ENCODE measurements around the gene RBM33.

Gene RBM33

DNA sequence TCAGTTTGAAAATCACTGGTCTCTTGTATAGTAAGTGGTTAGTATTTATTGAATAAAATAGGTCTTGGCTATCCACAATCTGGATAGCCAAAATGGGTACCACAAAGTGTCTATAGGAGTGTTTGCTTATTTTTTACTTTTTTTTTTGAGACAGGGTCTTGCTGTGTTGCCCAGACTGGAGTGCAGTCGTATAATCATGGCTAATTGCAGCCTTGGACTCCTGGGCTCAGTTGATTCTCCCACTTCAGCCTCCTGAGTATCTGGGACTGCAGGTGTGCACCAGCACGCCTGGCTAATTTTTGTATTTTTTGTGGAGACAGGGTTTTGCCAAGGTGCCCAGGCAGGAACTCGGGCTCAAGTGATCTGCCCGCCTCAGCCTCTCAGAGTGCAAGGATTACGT, 2.8 kb downstream of the RBM33 start:
- H2AK5ac ChIP-seq (ENCODE audit: low read length, severe bottlenecking): no peak overlapping the region
- H3K79me1 ChIP-seq (replicated peaks; ENCODE audit: low read length, poor library complexity, severe bottlenecking): peaks cover 2% of the 10 kb centered on the region
- H3K18ac ChIP-seq (ENCODE audit: low read depth in 1 of 2, low read length in 2 of 2): no peak overlapping the region
- H2BK15ac ChIP-seq (ENCODE audit: low read depth, poor library complexity, severe bottlenecking): no peak overlapping the region
- H2AFZ ChIP-seq (ENCODE audit: low read depth, low read length): no peak overlapping the region
- no peak overlapping the region for H3K14ac ChIP-seq (ENCODE audit: low read length in 2 of 2)
- H3K9me3 ChIP-seq (ENCODE audit: control insufficient read depth, low read length): peaks cover 25% of the 10 kb centered on the region
- no peak overlapping the region for H2BK120ac ChIP-seq (ENCODE audit: low read depth, low read length)
- H3K4me3 ChIP-seq (ENCODE audit: insufficient read depth in 1 of 2, low read depth in 1 of 2, low read length in 2 of 2): no peak overlapping the region
- DNase-seq: no peak
- no peak overlapping the region for H4K8ac ChIP-seq (ENCODE audit: low read length)
- no peak overlapping the region for H4K91ac ChIP-seq (ENCODE audit: low read length)
- no peak overlapping the region for H3K4ac ChIP-seq (ENCODE audit: low read depth in 1 of 2, low read length in 2 of 2)
- H3K23ac ChIP-seq (ENCODE audit: low read length in 2 of 2): no peak overlapping the region
- 97% methylated on average over 5 of the region's 5 CpGs for WGBS
- peaks cover 10 to 39% of the 10 kb centered on the region in 2 experiments for H3K36me3 ChIP-seq (ENCODE audit: control insufficient read depth in 1 of 2, insufficient read depth in 2 of 2, low read depth in 1 of 2, low read length in 2 of 2)
- H3K27me3 ChIP-seq (ENCODE audit: control insufficient read depth in 1 of 2, insufficient read depth in 1 of 2, low read length in 2 of 2): no peaks in the 10 kb centered on the region
- H2BK12ac ChIP-seq (ENCODE audit: low read length in 2 of 2): no peak overlapping the region
- H3K27ac ChIP-seq (ENCODE audit: low read length, poor library complexity, severe bottlenecking): no peak overlapping the region
- H3K4me2 ChIP-seq (ENCODE audit: low read length, poor library complexity, severe bottlenecking): no peak overlapping the region
- H2BK5ac ChIP-seq (ENCODE audit: low read depth, low read length, poor library complexity, severe bottlenecking): no peak overlapping the region
- peaks cover 5% of the 10 kb centered on the region for H3K4me1 ChIP-seq (ENCODE audit: control insufficient read depth, insufficient read depth, low read depth, low read length)
- H3K9ac ChIP-seq (ENCODE audit: low read length): no peak overlapping the region

DNA sequence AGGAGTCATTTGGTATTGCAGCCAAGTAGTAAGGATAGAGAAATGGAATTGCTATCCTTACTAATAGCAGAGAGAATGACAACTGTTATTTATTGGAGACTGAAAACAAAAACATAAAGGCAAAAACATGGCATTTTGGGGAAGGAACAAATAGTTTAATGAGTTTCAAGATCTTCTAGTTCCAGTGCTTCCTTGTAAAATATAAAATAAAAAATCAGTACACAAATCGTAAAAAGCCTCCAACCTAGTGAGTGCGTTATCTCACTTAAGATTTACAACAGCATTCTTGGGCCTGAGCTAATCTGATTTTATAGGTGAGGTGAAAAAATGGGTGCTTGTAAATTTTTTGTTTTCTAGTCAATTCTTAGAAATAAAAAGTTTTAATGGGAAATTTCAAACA, 3.3 kb downstream of the RBM33 start:
- Histone ChIP-seq H3K36me3 (ENCODE audit: control insufficient read depth in 1 of 2, insufficient read depth in 2 of 2, low read depth in 1 of 2, low read length in 2 of 2) (peaks cover 8 to 35% of the 10 kb centered on the region in 2 experiments), H3K4me1 (ENCODE audit: control insufficient read depth, insufficient read depth, low read depth, low read length) (peaks cover 5% of the 10 kb centered on the region), H2AK5ac (ENCODE audit: low read length, severe bottlenecking) (no peak overlapping the region), H3K27ac (ENCODE audit: low read length, poor library complexity, severe bottlenecking) (no peak overlapping the region), H2BK15ac (ENCODE audit: low read depth, poor library complexity, severe bottlenecking) (no peak overlapping the region), H3K4ac (ENCODE audit: low read depth in 1 of 2, low read length in 2 of 2) (no peak overlapping the region), H3K18ac (ENCODE audit: low read depth in 1 of 2, low read length in 2 of 2) (no peak overlapping the region), H3K79me1 (replicated peaks; ENCODE audit: low read length, poor library complexity, severe bottlenecking) (no peaks in the 10 kb centered on the region), H3K14ac (ENCODE audit: low read length in 2 of 2) (no peak overlapping the region), H3K9ac (ENCODE audit: low read length) (no peak overlapping the region), H2BK12ac (ENCODE audit: low read length in 2 of 2) (no peak overlapping the region), H3K27me3 (ENCODE audit: control insufficient read depth in 1 of 2, insufficient read depth in 1 of 2, low read length in 2 of 2) (no peaks in the 10 kb centered on the region), H3K4me2 (ENCODE audit: low read length, poor library complexity, severe bottlenecking) (no peak overlapping the region), H4K91ac (ENCODE audit: low read length) (no peak overlapping the region), H4K8ac (ENCODE audit: low read length) (no peak overlapping the region), H3K4me3 (ENCODE audit: insufficient read depth in 1 of 2, low read depth in 1 of 2, low read length in 2 of 2) (no peak overlapping the region), H2BK120ac (ENCODE audit: low read depth, low read length) (no peak overlapping the region), H2AFZ (ENCODE audit: low read depth, low read length) (no peak overlapping the region), H3K23ac (ENCODE audit: low read length in 2 of 2) (no peak overlapping the region), H2BK5ac (ENCODE audit: low read depth, low read length, poor library complexity, severe bottlenecking) (no peak overlapping the region), H3K9me3 (ENCODE audit: control insufficient read depth, low read length) (peaks cover 25% of the 10 kb centered on the region)
- WGBS: no CpG with 5 or more reads among the region's 2 CpGs
- no peak for DNase-seq

DNA sequence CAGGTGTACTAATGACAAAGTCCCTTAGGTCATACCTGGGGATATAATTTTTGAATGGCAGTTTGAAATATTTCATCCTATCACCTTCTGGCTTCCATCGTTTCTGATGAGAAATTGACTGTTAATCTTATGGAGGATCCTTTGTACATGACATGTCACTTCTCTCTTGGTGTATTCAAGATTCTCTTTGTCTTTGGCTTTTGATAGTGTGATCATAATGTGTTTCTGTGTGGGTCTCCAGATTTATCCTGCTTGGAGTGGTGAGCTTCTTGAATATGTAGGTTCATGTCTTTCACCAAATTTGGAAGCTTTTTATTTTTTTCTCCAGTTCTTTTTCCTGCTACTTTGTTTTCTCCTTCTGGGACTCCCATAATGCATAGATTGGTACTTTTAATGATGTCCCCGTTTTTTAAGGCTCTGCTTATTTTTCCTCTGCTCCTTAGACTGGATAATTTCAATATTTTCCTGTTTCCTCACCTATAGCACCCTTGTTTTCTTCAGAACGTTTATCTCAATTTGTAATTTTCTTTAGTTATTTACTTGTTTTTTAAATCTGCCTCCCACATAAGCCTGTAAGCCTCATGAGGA, 4.4 kb downstream of the RBM33 start:
- no peak overlapping the region for H3K27ac ChIP-seq (ENCODE audit: low read length, poor library complexity, severe bottlenecking)
- peaks cover 6% of the 10 kb centered on the region for H3K4me1 ChIP-seq (ENCODE audit: control insufficient read depth, insufficient read depth, low read depth, low read length)

DNA sequence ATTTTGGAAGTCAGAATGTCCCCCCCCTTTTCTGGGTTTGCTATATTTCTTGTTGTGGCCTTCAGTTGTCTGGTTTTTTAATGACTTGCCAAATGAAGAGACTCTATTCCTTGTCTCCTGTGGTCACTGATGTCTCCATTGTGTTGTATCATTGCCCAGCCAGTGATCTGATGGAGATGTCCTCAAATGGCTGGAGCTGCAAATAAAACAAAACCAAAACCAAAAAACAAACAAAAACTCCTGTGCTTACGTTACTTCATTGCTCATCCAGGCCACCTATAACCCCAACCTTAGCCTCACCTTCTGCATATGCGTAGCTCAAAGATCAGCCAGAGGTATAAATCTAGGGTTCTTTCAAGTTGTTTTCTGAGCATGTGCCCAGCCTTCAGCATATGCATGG, 5.1 kb downstream of the RBM33 start:
- no peak overlapping the region for H4K91ac ChIP-seq (ENCODE audit: low read length)
- H3K18ac ChIP-seq (ENCODE audit: low read depth in 1 of 2, low read length in 2 of 2): no peak overlapping the region
- peaks cover 25% of the 10 kb centered on the region for H3K9me3 ChIP-seq (ENCODE audit: control insufficient read depth, low read length)
- H3K14ac ChIP-seq (ENCODE audit: low read length in 2 of 2): no peak overlapping the region
- no peak overlapping the region for H2BK15ac ChIP-seq (ENCODE audit: low read depth, poor library complexity, severe bottlenecking)
- H3K27ac ChIP-seq (ENCODE audit: low read length, poor library complexity, severe bottlenecking): no peak overlapping the region
- WGBS: 93% methylated on average over 2 of the region's 2 CpGs
- H3K4me1 ChIP-seq (ENCODE audit: control insufficient read depth, insufficient read depth, low read depth, low read length): peaks cover 6% of the 10 kb centered on the region
- H2AK5ac ChIP-seq (ENCODE audit: low read length, severe bottlenecking): no peak overlapping the region
- H3K23ac ChIP-seq (ENCODE audit: low read length in 2 of 2): no peak overlapping the region
- no peak overlapping the region for H2AFZ ChIP-seq (ENCODE audit: low read depth, low read length)
- no peak for DNase-seq
- no peak overlapping the region for H2BK120ac ChIP-seq (ENCODE audit: low read depth, low read length)
- H3K9ac ChIP-seq (ENCODE audit: low read length): no peak overlapping the region
- no peak overlapping the region for H2BK12ac ChIP-seq (ENCODE audit: low read length in 2 of 2)
- no peak overlapping the region for H3K4me2 ChIP-seq (ENCODE audit: low read length, poor library complexity, severe bottlenecking)
- no peak overlapping the region for H3K4ac ChIP-seq (ENCODE audit: low read depth in 1 of 2, low read length in 2 of 2)
- no peaks in the 10 kb centered on the region for H3K79me1 ChIP-seq (replicated peaks; ENCODE audit: low read length, poor library complexity, severe bottlenecking)
- no peak overlapping the region for H2BK5ac ChIP-seq (ENCODE audit: low read depth, low read length, poor library complexity, severe bottlenecking)
- H3K4me3 ChIP-seq (ENCODE audit: insufficient read depth in 1 of 2, low read depth in 1 of 2, low read length in 2 of 2): no peak overlapping the region
- H3K36me3 ChIP-seq (ENCODE audit: control insufficient read depth in 1 of 2, insufficient read depth in 2 of 2, low read depth in 1 of 2, low read length in 2 of 2): peaks cover 8 to 34% of the 10 kb centered on the region in 2 experiments
- H4K8ac ChIP-seq (ENCODE audit: low read length): no peak overlapping the region
- H3K27me3 ChIP-seq (ENCODE audit: control insufficient read depth in 1 of 2, insufficient read depth in 1 of 2, low read length in 2 of 2): no peaks in the 10 kb centered on the region

More for the DNA sequence above, 4.4 kb downstream of the RBM33 start:
- Histone ChIP-seq H2AFZ (ENCODE audit: low read depth, low read length) (no peak overlapping the region), H2AK5ac (ENCODE audit: low read length, severe bottlenecking) (no peak overlapping the region), H3K9ac (ENCODE audit: low read length) (no peak overlapping the region), H4K8ac (ENCODE audit: low read length) (no peak overlapping the region), H3K27me3 (ENCODE audit: control insufficient read depth in 1 of 2, insufficient read depth in 1 of 2, low read length in 2 of 2) (no peaks in the 10 kb centered on the region), H3K79me1 (replicated peaks; ENCODE audit: low read length, poor library complexity, severe bottlenecking) (no peaks in the 10 kb centered on the region), H2BK120ac (ENCODE audit: low read depth, low read length) (no peak overlapping the region), H3K36me3 (ENCODE audit: control insufficient read depth in 1 of 2, insufficient read depth in 2 of 2, low read depth in 1 of 2, low read length in 2 of 2) (peaks cover 8 to 34% of the 10 kb centered on the region in 2 experiments), H3K23ac (ENCODE audit: low read length in 2 of 2) (no peak overlapping the region), H3K4me2 (ENCODE audit: low read length, poor library complexity, severe bottlenecking) (no peak overlapping the region), H3K4me3 (ENCODE audit: insufficient read depth in 1 of 2, low read depth in 1 of 2, low read length in 2 of 2) (no peak overlapping the region), H3K18ac (ENCODE audit: low read depth in 1 of 2, low read length in 2 of 2) (no peak overlapping the region), H2BK15ac (ENCODE audit: low read depth, poor library complexity, severe bottlenecking) (no peak overlapping the region), H4K91ac (ENCODE audit: low read length) (no peak overlapping the region), H2BK12ac (ENCODE audit: low read length in 2 of 2) (no peak overlapping the region), H2BK5ac (ENCODE audit: low read depth, low read length, poor library complexity, severe bottlenecking) (no peak overlapping the region), H3K4ac (ENCODE audit: low read depth in 1 of 2, low read length in 2 of 2) (no peak overlapping the region), H3K9me3 (ENCODE audit: control insufficient read depth, low read length) (peaks cover 25% of the 10 kb centered on the region), H3K14ac (ENCODE audit: low read length in 2 of 2) (no peak overlapping the region)
- WGBS: 100% methylated on average over 2 of the region's 3 CpGs
- DNase-seq: no peak
